SIG-M5 treated with dmso at 0.1 percent for 504 hours (cell line): ENCODE measurements around the gene COL6A2.
A peak's percentile ranks its signal among the peaks of the same experiment; 100 is the strongest.
"Not testable (repeated sequence)": the region's sequence is repeated elsewhere in the genome, so short reads cannot be mapped to it uniquely, and the experiment has no call there.

Experiments used
- DNase-seq: peaks from one replicate; lab custom pipeline; 2025; ENCODE audit not compliant: unreplicated experiment; lab: John Stamatoyannopoulos, UW

Gene COL6A2

GRCh38 chr21:46139686-46140085 is 41.8 kb downstream of the COL6A2 start:
- no peak for DNase-seq

- DNase-seq: not testable (repeated sequence)
These were observed 42.6 kb downstream of the COL6A2 start for GRCh38 chr21:46140352-46141003.

GRCh38 chr21:46141767-46142581 is 44.1 kb downstream of the COL6A2 start:
- no peak for DNase-seq

GRCh38 chr21:46142582-46143473 is 44.9 kb downstream of the COL6A2 start:
- no peak for DNase-seq

GRCh38 chr21:46144464-46145070 is 46.7 kb downstream of the COL6A2 start:
- DNase-seq: no peak

- DNase-seq: no peak
These were observed 47.4 kb downstream of the COL6A2 start for GRCh38 chr21:46145159-46145839.

- DNase-seq: no peak
These were observed 48.2 kb downstream of the COL6A2 start for GRCh38 chr21:46145840-46146691.

- DNase-seq: no peak
These were observed 48.9 kb downstream of the COL6A2 start for GRCh38 chr21:46146856-46147255.

GRCh38 chr21:46147429-46147828 is 49.5 kb downstream of the COL6A2 start:
- peak; percentile 54 for DNase-seq

GRCh38 chr21:46148106-46148505 is 50.2 kb downstream of the COL6A2 start:
- no peak for DNase-seq

GRCh38 chr21:46149205-46149901 is 51.4 kb downstream of the COL6A2 start:
- no peak for DNase-seq

GRCh38 chr21:46150073-46150472 is 52.2 kb downstream of the COL6A2 start:
- no peak for DNase-seq

GRCh38 chr21:46150491-46151121 is 52.7 kb downstream of the COL6A2 start:
- no peak for DNase-seq

GRCh38 chr21:46151261-46151988 is 53.5 kb downstream of the COL6A2 start:
- DNase-seq: no peak

- no peak for DNase-seq
These were observed 54.3 kb downstream of the COL6A2 start for GRCh38 chr21:46151989-46152926.

GRCh38 chr21:46152927-46153246 is 55.0 kb downstream of the COL6A2 start:
- no peak for DNase-seq
